GM21423 (cell line): ENCODE results near the gene MTX2.
"Not testable (repeated sequence)": the region's sequence is repeated elsewhere in the genome, so short reads cannot be mapped to it uniquely, and the experiment has no call there.

Experiments
- ATAC-seq: cut with Tn5 transposase; IDR thresholded peaks from one replicate; pipeline ENCODE4 v1.9.1; 2021; ENCODE audit warnings: mild to moderate bottlenecking, moderate library complexity; ENCODE audit not compliant: unreplicated experiment

The MTX2 gene

GRCh38 chr2:176285321-176285720 lies 16.1 kb downstream of the MTX2 start:
- ATAC-seq: no peak

DNA sequence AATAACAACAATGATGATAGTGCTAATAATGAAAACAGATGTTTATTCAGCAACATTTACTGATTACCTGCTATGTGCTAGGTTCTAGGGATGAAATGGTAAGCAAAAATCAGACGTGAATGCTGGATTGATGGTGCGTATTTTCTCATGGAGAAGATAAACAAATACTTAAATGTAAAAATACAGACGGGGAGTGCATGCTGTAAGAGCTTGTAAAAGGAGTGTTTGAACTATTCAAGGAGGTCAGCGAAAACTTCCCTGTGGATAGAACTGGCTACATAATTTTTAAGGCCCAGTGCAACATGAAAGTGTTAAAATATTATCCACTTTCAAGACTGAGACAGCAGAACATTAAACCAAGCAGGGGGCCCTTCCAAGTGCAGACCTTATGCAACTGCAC lies 22.1 kb downstream of the MTX2 start:
- ATAC-seq: no peak

DNA sequence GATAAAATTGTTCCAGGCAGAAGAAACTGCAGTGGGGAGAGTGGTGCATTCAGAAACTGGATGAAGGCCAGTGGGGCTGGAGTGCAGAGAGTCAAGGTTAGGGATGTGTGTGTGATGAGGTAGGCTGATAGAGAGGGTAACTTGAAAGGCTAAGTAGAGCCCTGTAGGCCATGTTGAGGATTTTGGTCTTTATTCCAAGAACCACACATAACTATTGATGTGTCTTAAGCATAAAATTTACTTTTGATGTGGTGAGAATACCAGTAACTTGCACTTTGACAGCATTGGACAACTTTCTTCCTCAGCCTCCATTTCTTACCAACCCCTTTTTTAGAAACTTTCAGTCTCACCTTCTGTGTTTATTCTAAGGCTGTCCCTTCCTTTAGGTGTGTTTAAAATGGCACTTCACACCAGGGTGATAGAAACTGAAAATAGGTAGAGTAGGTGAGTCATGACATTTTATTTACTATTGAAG lies 22.6 kb downstream of the MTX2 start:
- ATAC-seq: peak; percentile 89

GRCh38 chr2:176292608-176293007 lies 23.4 kb downstream of the MTX2 start:
- ATAC-seq: no peak

GRCh38 chr2:176293334-176293733 lies 24.1 kb downstream of the MTX2 start:
- no peak for ATAC-seq

DNA sequence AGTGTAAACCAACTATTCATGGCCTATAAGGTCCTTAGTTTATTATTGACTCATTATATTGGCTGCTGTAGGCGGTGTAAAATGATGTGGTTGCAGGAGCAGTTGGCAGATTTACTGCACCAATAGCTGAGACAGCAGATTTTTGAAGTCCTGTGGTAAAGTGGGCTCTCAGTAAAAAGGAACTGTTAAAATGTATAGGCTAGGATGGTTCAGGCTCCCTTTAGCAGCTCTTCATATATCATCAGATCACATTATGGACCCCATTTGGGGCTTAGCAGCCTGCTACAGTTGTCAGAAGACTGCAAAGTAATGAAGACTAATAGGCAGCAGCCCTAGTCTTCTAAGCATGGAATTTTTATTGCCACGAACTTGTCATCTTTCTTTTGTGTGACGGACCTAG lies 27.8 kb downstream of the MTX2 start:
- ATAC-seq: no peak

- no peak for ATAC-seq
Measured at GRCh38 chr2:176297737-176298136, 28.5 kb downstream of the MTX2 start.

GRCh38 chr2:176306020-176306419 lies 36.8 kb downstream of the MTX2 start:
- ATAC-seq: not testable (repeated sequence)

DNA sequence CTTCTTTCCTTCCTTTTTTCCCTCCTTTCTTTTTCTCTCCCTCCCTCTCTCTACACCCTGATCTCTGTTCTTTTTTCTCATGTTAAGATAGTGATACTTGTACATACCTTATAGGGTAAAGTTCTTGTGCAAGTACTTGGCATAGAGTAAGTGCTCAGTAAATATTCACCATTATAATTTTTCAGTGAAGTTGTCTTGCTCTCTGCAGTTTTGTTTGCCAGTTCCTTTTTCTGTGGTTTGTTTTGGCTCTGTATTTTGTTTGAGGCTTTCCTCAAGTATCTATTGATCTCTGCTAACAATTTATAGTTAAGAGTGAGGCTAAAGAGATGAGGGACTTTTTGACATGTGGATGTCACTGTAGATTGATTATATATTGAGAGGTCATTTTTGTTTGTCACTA lies 48.0 kb downstream of the MTX2 start:
- ATAC-seq: no peak

GRCh38 chr2:176317623-176318065 lies 48.4 kb downstream of the MTX2 start:
- ATAC-seq: no peak

GRCh38 chr2:176321916-176322315 lies 52.7 kb downstream of the MTX2 start:
- no peak for ATAC-seq

DNA sequence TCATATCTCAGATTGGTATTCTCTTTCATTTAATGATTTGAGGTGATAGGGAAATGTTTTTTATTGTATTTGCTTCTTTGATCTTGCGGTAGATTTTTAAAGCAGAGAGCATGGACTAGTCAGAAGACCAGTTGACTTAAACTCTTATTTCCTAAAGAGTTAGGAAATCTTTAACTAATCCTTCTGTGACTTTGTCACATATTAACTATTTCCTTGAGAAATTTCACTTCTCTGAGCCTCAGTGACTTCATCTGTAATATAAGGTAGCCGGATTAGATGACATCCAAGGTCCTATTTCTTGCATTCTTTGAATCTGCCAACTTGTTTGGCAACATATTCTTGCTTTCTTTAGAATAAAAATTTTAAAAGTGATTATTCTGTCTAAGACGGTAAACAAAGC lies 55.6 kb downstream of the MTX2 start:
- ATAC-seq: no peak

- ATAC-seq: no peak
Measured at GRCh38 chr2:176325732-176326131, 56.5 kb downstream of the MTX2 start.

DNA sequence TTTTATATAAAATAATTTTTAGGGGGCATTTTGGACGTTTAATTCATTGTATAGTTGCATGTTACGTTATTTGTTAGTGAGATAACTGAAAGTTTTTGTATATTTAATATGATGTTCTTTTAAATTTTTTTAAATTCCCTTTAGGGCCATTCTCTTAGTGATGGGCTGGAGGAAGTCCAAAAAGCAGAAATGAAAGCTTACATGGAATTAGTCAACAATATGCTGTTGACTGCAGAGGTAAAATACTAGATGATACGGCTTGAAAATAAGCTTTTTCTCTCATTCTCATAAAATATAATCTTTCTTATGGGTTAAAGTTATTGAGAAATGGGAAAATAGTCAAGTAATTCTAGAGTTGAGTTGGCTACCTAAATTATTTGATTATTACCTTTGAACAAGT lies 58.9 kb downstream of the MTX2 start:
- no peak for ATAC-seq

GRCh38 chr2:176330612-176331011 lies 61.4 kb downstream of the MTX2 start:
- ATAC-seq: no peak

DNA sequence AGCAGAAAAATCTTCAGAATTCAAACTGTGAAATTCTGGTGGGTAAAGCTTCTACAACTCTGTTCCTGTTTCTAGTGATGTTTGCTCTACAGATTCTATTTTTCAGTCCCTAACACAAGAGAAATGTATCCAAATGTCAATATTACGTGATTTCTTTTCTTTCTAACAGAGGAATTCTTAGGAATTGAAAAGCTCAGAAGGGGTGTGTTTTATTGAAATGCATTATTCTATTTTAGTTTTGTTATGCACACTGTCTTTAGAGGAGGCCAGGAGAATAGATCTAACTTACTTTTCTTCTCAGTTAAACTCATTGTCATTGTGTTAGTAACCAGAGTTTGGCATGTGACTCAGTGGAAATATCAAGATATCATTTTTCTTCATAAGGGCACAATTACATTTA lies 62.4 kb downstream of the MTX2 start:
- no peak for ATAC-seq

DNA sequence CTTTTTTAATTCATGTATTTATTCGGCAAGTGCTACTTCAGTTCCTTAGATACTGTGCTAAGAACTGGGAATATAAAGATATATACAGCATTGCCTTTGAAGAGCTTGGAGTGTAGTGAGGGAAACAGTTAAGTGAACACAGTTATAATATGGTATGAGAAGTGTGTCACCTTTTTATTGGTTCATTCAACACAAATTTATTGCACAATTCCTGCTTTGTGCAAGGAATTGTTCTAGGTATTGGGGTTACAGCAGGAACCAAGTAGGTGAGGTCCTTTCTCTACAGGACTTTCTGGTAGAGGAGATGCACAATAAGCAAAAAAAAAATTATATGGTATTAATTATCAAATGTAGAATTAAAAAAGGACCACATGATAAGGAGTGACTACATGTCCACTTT lies 65.5 kb downstream of the MTX2 start:
- ATAC-seq: no peak

DNA sequence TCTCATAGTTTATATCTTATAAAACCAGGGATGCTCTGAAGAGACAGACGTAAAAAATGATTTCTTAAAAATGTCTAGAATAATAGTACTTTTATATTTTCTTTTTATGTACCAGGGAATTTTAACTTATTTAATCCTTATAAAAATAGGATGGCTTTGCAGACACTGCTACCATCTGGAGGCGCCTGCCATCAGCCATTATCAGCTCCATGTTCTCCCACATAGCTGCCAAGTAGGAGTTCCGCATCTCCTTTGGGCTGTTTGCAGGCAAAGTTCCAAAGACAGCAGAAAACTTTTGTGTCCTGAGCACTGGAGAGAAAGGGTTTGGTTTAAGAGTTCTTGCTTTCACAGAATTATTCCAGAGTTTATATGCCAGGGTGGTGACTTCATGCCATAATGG lies 69.2 kb downstream of the MTX2 start:
- no peak for ATAC-seq

DNA sequence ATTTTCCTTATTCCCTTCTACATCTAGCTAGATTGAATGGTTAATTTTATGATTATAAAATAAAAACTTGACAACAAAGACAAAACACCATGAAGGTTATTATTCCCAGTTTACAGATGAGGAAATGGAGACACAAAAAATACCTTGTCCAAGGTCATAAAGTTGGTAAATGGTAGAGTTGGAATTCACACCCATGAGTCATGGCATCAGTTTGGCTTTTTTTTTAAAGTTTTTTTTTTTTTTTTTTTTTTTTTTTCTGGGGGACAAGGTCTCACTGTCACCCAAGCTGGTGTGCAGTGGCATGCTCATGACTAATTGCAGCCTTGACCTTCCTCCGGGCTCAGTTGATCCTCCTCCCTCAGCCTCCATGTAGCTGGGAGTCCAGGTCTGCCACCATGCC lies 70.0 kb downstream of the MTX2 start:
- ATAC-seq: no peak

DNA sequence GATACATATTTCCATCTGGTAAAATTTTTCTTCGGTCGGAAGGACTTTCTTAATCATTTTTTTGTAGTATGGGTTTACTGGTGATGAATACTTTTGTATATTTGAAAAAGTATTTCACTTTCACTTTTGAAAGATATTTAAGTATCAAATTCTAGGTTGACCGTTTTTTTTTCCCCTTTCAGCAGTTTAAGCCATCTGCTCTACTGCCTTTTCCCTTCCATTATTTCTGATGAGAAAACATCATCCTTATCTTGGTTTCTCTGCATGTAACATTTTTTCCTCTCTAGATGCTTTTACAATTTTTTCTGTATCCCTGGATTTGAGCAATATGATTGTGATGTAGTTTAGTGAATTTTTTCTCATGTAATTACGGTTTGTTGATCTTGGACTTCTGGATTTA lies 87.0 kb downstream of the MTX2 start:
- ATAC-seq: no peak

DNA sequence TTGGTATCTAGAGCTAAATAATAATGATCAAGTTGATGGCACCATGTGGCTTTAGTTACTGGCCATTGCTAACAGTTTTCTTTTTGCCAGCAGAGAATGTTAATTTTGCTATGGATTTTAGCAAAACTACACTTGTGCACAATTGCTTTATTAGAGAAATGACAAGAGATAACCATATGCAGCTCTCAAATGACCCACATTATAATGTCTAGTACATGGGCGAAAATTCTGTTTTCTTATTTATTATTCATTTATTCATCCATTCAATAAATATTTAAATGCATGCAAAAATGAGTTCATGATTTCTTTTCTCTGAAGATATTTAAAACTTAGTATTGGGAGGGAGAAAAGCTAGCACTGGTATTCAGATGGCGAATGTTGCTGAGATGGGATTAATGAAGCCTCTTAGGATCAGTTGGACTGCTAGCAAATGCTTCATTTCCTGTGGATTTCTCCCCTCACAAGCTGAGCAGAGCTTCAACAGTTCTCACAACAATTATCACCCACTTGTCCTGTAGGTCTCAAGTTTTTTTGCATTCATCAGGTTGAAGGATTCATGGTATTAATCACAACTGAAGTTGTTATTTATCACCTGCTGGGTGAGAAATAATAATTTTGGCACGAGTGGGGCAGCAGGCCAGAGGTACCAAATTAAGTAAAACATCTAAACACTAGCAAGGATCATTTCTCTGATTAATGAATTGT lies 95.2 kb downstream of the MTX2 start:
- no peak for ATAC-seq

DNA sequence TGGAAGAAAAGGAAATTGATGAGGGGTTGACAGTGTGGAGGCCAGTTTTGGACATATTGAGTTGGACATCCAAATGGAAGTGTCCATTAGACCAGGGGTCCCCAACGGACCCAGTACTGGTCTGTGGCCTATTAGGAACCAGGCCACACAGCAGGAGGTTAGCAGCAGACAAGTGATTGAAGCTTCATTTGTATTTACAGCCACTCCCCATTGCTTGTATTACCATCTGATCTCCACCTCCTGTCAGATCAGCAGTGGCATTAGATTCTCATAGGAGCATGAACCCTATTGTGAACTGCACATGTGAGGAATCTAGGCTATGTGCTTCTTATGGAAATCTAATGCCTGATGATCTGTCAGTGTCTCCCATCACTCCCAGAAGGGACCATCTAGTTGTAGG lies 99.1 kb downstream of the MTX2 start:
- no peak for ATAC-seq
